A549 (cell line): ENCODE data around the gene RPH3AL. TPM values are rescaled to one million over a fixed set of nuclear protein-coding genes. Genes with fewer than 3 reads are reported as not detected.
"Not testable (repeated sequence)": the region's sequence is repeated elsewhere in the genome, so short reads cannot be mapped to it uniquely, and the experiment has no call there.

Experiments used
- ATAC-seq, 2 experiments: fragments of 200-7000 bp in 1 of 2; fragments of >200 bp in 1 of 2; cut with Nextera tagmentation in 1 of 2; cut with Tn5 transposase in 1 of 2; 3 replicates each; pipeline versions ENCODE4 v1.8.0 to v1.9.1; 2018 to 2020; ENCODE audit warnings: mild to moderate bottlenecking in 1 of 2, moderate library complexity in 1 of 2
- CTCF ChIA-PET: fragments of 300-600 bp; sonication (Branson Sonifier 250); formaldehyde crosslinking; extraction: SDS; loops from one replicate; lab custom pipeline; 2021; ENCODE audit warnings: antibody characterized with exemption, inconsistent platforms; lab: Yijun Ruan, JAX
- POLR2A ChIA-PET: fragments of 350-600 bp; formaldehyde crosslinking; extraction: SDS; loops from one replicate; lab custom pipeline; 2021; ENCODE audit warnings: antibody characterized with exemption, inconsistent platforms; lab: Yijun Ruan, JAX
- DNase-seq, 2 experiments: peaks; one replicate each; pipeline versions ENCODE4 v3.0.0 to v3.0.0-alpha.2; 2011 to 2016; ENCODE audit warnings: low read depth in 1 of 2, low spot score in 1 of 2
- FAIRE-seq: peaks from 2 replicates; lab custom pipeline; 2011; peaks lifted over from hg19 to GRCh38; lab: Jason Lieb, UNC
- H3K27ac ChIP-seq, 2 experiments: fragments of >200 bp; sonication (Bioruptor Twin); formaldehyde crosslinking; 3 replicates each; pipeline ENCODE4 v1.5.1; 2016 to 2017
- H3K4me1 ChIP-seq: fragments of >200 bp; sonication (Bioruptor Twin); formaldehyde crosslinking; 3 replicates; pipeline ENCODE4 v1.6.1; 2016
- H3K4me2 ChIP-seq: fragments of >200 bp; sonication (Bioruptor Twin); formaldehyde crosslinking; 3 replicates; pipeline ENCODE4 v1.6.1; 2016
- H3K4me3 ChIP-seq: fragments of >200 bp; sonication (Bioruptor Twin); formaldehyde crosslinking; 3 replicates; pipeline ENCODE4 v1.5.1; 2016
- H3K9me3 ChIP-seq: fragments of >200 bp; sonication (Bioruptor Twin); formaldehyde crosslinking; 3 replicates; pipeline ENCODE4 v1.6.1; 2016
- CHD2 ChIP-seq: fragments of 150-350 bp; IDR thresholded peaks from 2 replicates; pipeline ENCODE4 v1.6.1; 2014; ENCODE audit warnings: low read length; ENCODE audit not compliant: partially characterized antibody
- CHD4 ChIP-seq: fragments of 200-600 bp; sonication (generic); IDR thresholded peaks from 2 replicates; pipeline ENCODE4 v1.6.1; 2016; ENCODE audit warnings: antibody characterized with exemption, mild to moderate bottlenecking, borderline replicate concordance
- ESRRA ChIP-seq: fragments of 150-350 bp; IDR thresholded peaks from 2 replicates; pipeline ENCODE4 v1.6.1; 2014; ENCODE audit warnings: mild to moderate bottlenecking, low read length, borderline replicate concordance
- FOSL2 ChIP-seq, 2 experiments: fragments of 450-650 bp in 1 of 2; fragments of >200 bp in 1 of 2; sonication (Bioruptor Twin) in 1 of 2; formaldehyde crosslinking; IDR thresholded peaks; 2 replicates each; pipeline versions ENCODE4 v1.5.0 to v1.6.1; 2016 to 2020; ENCODE audit warnings: mild to moderate bottlenecking in 1 of 2, moderate library complexity in 1 of 2
- HOXB5 ChIP-seq: fragments of 250-450 bp; sonication (Bioruptor Pico); IDR thresholded peaks from 2 replicates; pipeline ENCODE4 v1.5.0; 2020; ENCODE audit warnings: mild to moderate bottlenecking, moderate library complexity
- KDM1A ChIP-seq: fragments of 200-600 bp; sonication (generic); IDR thresholded peaks from 2 replicates; pipeline ENCODE4 v1.6.1; 2016; ENCODE audit warnings: low read depth, mild to moderate bottlenecking
- NFE2L2 ChIP-seq: fragments of 150-350 bp; conservative IDR thresholded peaks from 2 replicates; pipeline ENCODE4 v1.6.1; 2014; ENCODE audit warnings: low read length
- POLR2A ChIP-seq: IDR thresholded peaks from 2 replicates; pipeline ENCODE4 v1.6.1; 2012; ENCODE audit warnings: mild to moderate bottlenecking, low read length
- RCOR1 ChIP-seq: fragments of 150-350 bp; IDR thresholded peaks from 2 replicates; pipeline ENCODE4 v1.6.1; 2014; ENCODE audit warnings: antibody characterized with exemption, low read length, low read depth
- whole genome bisulfite sequencing: methylation state at CpG from one replicate; pipeline ENCODE4 v1.1.6; 2017; ENCODE audit errors: missing lambda C conversion rate; 5-methylcytosine and 5-hydroxymethylcytosine counted together
- polyA plus RNA-seq, 4 experiments: library from polyadenylated mRNA; depleted of rRNA in 3 of 4; stranded (reverse); fragments of >200 nt; fragmentation: RNase III in 1 of 4; extraction: RNeasy Plus Mini Kit Qiagen cat#74134 plus additional on column Dnase treatment in 1 of 4; gene quantifications; 2 replicates in 3 of 4; 3 replicates in 1 of 4; pipeline ENCODE4 v1.2.3, GENCODE V29; 2011 to 2017
- TF ChIP-seq, protein P1 (sequence below): fragments of 200-600 bp; sonication (generic); IDR thresholded peaks from 2 replicates; pipeline ENCODE4 v1.6.1; 2016; ENCODE audit warnings: antibody characterized with exemption, mild to moderate bottlenecking, moderate library complexity
- TF ChIP-seq, protein P2 (sequence below): fragments of >200 bp; sonication (Bioruptor Twin); formaldehyde crosslinking; IDR thresholded peaks from 3 replicates; pipeline ENCODE4 v1.5.1; 2016
- TF ChIP-seq, protein P3 (sequence below): fragments of >200 bp; sonication (Bioruptor Twin); formaldehyde crosslinking; IDR thresholded peaks from 2 replicates; pipeline ENCODE4 v1.6.1; 2016

Gene RPH3AL
- polyA plus RNA-seq, 2 of the 4 experiments (the other 2 are of a cell fraction) = 23.3 to 31.1 TPM

DNA sequence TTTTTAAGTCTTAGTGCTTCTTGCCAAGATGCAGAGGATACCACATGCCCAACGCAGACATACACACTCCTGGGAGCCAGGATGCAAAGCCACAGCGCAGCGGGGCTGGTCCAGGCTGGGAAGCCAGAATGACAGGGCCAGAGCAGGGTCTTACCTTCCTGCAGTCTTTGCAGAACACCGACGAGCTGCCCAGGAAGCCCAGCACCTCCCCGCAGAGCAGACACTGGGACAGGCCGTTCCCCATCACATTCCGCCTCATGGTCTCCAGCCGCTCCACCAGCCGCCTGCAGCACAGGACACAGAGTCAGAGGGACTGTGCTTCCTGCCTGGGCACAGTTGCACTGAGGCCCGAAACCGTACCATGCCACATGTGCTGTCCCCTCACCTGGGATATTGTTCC is 33.3 kb downstream of the RPH3AL start:
- Histone ChIP-seq H3K27ac (no peak overlapping the region), H3K4me2 (no peak overlapping the region), H3K9me3 (peaks cover 5% of the 10 kb centered on the region; the same call in 1 of the 3 replicates), H3K4me3 (no peak overlapping the region), H3K4me1 (no peaks in the 10 kb centered on the region)
- POLR2A ChIA-PET = no interaction called here
- TF ChIP-seq KDM1A (no peak), ESRRA (no peak), CHD4 (no peak), HOXB5 (CRISPR knock-in tag) (no peak), FOSL2 (IDR thresholded peaks at IDR 0.05) (no peak), FOSL2 (CRISPR knock-in tag; IDR thresholded peaks at IDR 0.05) (no peak), RCOR1 (no peak), CHD2 (no peak), NFE2L2 (no peak)
- TF ChIP-seq, protein P1, sequence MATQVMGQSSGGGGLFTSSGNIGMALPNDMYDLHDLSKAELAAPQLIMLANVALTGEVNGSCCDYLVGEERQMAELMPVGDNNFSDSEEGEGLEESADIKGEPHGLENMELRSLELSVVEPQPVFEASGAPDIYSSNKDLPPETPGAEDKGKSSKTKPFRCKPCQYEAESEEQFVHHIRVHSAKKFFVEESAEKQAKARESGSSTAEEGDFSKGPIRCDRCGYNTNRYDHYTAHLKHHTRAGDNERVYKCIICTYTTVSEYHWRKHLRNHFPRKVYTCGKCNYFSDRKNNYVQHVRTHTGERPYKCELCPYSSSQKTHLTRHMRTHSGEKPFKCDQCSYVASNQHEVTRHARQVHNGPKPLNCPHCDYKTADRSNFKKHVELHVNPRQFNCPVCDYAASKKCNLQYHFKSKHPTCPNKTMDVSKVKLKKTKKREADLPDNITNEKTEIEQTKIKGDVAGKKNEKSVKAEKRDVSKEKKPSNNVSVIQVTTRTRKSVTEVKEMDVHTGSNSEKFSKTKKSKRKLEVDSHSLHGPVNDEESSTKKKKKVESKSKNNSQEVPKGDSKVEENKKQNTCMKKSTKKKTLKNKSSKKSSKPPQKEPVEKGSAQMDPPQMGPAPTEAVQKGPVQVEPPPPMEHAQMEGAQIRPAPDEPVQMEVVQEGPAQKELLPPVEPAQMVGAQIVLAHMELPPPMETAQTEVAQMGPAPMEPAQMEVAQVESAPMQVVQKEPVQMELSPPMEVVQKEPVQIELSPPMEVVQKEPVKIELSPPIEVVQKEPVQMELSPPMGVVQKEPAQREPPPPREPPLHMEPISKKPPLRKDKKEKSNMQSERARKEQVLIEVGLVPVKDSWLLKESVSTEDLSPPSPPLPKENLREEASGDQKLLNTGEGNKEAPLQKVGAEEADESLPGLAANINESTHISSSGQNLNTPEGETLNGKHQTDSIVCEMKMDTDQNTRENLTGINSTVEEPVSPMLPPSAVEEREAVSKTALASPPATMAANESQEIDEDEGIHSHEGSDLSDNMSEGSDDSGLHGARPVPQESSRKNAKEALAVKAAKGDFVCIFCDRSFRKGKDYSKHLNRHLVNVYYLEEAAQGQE = no peak
- TF ChIP-seq, protein P2, sequence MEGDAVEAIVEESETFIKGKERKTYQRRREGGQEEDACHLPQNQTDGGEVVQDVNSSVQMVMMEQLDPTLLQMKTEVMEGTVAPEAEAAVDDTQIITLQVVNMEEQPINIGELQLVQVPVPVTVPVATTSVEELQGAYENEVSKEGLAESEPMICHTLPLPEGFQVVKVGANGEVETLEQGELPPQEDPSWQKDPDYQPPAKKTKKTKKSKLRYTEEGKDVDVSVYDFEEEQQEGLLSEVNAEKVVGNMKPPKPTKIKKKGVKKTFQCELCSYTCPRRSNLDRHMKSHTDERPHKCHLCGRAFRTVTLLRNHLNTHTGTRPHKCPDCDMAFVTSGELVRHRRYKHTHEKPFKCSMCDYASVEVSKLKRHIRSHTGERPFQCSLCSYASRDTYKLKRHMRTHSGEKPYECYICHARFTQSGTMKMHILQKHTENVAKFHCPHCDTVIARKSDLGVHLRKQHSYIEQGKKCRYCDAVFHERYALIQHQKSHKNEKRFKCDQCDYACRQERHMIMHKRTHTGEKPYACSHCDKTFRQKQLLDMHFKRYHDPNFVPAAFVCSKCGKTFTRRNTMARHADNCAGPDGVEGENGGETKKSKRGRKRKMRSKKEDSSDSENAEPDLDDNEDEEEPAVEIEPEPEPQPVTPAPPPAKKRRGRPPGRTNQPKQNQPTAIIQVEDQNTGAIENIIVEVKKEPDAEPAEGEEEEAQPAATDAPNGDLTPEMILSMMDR = no peak
- TF ChIP-seq, protein P3, sequence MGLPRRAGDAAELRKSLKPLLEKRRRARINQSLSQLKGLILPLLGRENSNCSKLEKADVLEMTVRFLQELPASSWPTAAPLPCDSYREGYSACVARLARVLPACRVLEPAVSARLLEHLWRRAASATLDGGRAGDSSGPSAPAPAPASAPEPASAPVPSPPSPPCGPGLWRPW = no peak
- CTCF ChIA-PET = interaction anchor here (0.7 kb wide), 1 partner anchor 66 kb away, joined by 3 read pairs; no protein-coding TSS in a partner anchor
- 91% methylated on average over 12 of the region's 12 CpGs for WGBS
- no peak for DNase-seq
- ATAC-seq = no peak
- FAIRE-seq = no peak

DNA sequence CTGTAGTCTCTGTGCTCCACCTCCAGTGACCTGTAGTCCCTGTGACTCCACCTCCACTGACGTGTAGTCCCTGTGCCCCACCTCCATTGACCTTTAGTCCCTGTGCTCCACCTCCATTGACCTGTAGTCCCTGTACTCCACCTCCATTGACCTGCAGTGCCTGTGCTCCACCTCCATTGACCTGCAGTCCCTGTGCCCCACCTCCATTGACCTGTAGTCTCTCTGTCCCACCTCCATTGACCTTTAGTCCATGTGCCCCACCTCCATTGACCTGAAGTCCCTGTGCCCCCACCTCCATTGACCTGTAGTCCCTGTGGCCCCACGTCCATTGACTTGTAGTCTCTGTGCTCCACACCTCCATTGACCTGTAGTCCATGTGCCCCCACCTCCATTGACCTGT is 35.5 kb downstream of the RPH3AL start:
- ATAC-seq, POLR2A ChIA-PET, CTCF ChIA-PET, H3K4me3 ChIP-seq, DNase-seq, H3K4me1 ChIP-seq, H3K27ac ChIP-seq, FAIRE-seq, H3K4me2 ChIP-seq, H3K9me3 ChIP-seq: not testable (repeated sequence)
- 89% methylated on average over 1 of the region's 2 CpGs for WGBS

DNA sequence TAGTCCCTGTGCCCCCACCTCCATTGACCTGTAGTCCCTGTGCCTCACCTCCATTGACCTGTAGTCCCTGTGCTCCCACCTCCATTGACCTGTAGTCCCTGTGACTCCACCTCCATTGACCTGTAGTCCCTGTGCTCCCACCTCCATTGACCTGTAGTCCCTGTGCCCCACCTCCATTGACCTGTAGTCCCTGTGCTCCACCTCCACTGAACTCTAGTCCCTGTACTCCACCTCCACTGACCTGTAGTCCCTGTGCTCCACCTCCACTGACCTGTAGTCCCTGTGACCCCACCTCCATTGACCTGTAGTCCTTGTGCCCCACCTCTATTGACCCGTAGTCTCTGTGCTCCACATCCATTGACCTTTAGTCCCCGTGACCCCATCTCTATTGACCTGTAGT is 37.2 kb downstream of the RPH3AL start:
- CTCF ChIA-PET, POLR2A ChIA-PET, ATAC-seq, H3K4me1 ChIP-seq, DNase-seq, H3K9me3 ChIP-seq, H3K27ac ChIP-seq, H3K4me3 ChIP-seq, H3K4me2 ChIP-seq: not testable (repeated sequence)
- peak; percentile 23; the same call in 1 of the 2 replicates for TF ChIP-seq POLR2A
- FAIRE-seq = peak; percentile 99
- WGBS = 75% methylated on average over 2 of the region's 2 CpGs

DNA sequence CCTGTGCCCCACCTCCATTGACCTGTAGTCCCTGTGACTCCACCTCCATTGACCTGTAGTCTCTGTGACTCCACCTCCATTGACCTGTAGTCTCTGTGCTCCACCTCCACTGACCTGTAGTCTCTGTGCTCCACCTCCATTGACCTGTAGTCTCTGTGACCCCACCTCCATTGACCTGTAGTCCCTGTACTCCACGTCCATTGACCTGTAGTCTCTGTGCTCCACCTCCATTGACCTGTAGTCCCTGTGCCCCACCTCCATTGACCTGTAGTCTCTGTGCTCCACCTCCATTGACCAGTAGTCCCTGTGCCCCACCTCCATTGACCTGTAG is 38.0 kb downstream of the RPH3AL start:
- H3K4me3 ChIP-seq, H3K4me1 ChIP-seq, ATAC-seq, H3K4me2 ChIP-seq, DNase-seq, H3K9me3 ChIP-seq, H3K27ac ChIP-seq, POLR2A ChIA-PET, CTCF ChIA-PET: not testable (repeated sequence)
- FAIRE-seq = peak; percentile 100
- 92% methylated on average over 1 of the region's 1 CpG for WGBS
